ENCODE measurements around the gene FAF2. TPM values are rescaled to one million over a fixed set of nuclear protein-coding genes. Genes with fewer than 3 reads are reported as not detected.

FAF2 gene
- total RNA-seq, 1 experiment from 2014 or later: 44.4 TPM

DNA sequence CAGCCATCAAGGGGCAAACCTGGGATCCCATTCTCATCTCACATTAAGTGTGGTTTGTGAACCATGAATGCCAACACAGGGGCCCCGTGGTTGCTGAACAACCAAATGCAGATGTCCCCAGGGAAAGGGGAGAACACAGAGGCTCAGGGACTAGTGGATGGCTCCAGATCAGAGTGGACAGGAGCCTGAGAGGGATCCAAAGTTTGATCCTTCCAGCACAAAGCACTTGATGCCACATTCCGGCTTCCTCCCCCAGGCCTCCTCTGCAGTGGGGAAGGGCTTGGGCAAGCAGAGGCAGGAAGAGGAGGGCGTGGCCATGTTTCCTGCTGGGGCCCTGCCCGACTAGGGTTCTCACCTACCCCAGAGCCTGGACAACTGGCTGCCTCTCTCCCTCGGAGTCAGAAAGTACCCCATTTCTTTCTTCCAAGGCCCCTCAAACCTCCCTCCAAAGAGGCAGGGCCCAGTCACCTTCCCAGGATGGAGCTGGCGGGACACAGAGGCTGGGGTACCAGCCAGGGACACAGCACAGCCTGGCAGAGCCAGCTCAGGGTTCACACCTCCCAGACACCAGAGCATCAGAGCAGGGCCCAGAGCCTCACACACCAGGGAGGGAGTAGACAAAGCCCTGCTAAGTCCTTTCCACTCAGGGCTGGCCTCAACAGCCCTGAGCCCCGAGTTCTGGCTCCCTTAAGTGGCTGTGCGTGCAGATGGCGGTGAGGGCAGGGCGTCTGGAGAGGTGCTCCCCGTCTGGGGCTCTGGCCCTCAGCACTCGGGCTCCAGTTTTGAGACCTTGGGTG lies 93.4 kb downstream of the FAF2 start:
- no peak overlapping the region for H2AK5ac ChIP-seq (ENCODE audit: insufficient read length, low read length)
- no peaks in the 10 kb centered on the region for H3K79me1 ChIP-seq (ENCODE audit: insufficient read depth, low read depth, low read length, poor library complexity, severe bottlenecking)
- peaks cover 15% of the 10 kb centered on the region for H3K23me2 ChIP-seq (ENCODE audit: insufficient read length, low read depth, low read length, poor library complexity, severe bottlenecking)
- H3K4ac ChIP-seq (ENCODE audit: low read depth, low read length): peak overlapping the region; percentile 36; the same call in 1 of the 2 replicates
- H4K8ac ChIP-seq (replicated peaks; ENCODE audit: insufficient read length, low read depth, low read length): no peak overlapping the region
- no peak overlapping the region for H3K23ac ChIP-seq (ENCODE audit: insufficient read length, low read depth, low read length)
- H2BK120ac ChIP-seq (ENCODE audit: low read depth, low read length, poor library complexity, severe bottlenecking): peak overlapping the region; percentile 79
- peaks cover 13% of the 10 kb centered on the region; the same call in 1 of the 2 replicates for H3K4me1 ChIP-seq (ENCODE audit: insufficient read depth, low read length)
- no peak overlapping the region for H3T11ph ChIP-seq (ENCODE audit: low read length)
- H3K9ac ChIP-seq (ENCODE audit: extremely low read depth, insufficient read length, low read length): no peak overlapping the region
- no peaks in the 10 kb centered on the region for H3K9me3 Mint-ChIP-seq
- H3K4me1 Mint-ChIP-seq: peaks cover 47 to 50% of the 10 kb centered on the region in 2 experiments
- peak overlapping the region; percentile 10 for H2BK12ac ChIP-seq (ENCODE audit: insufficient read length, low read depth, low read length)
- no CpG with 5 or more reads among the region's 12 CpGs for WGBS (ENCODE audit: extremely low coverage, insufficient read length, low lambda C conversion rate)
- peak overlapping the region; percentile 55 for H3K4me2 ChIP-seq (ENCODE audit: insufficient read depth, insufficient read length, low read length)
- H3K79me2 ChIP-seq (ENCODE audit: insufficient read depth, low read length): no peaks in the 10 kb centered on the region
- peak overlapping the region; percentile 75 to 87 for H3K4me3 Mint-ChIP-seq
- DNase-seq: peak; percentile 91
- no peak overlapping the region for H4K91ac ChIP-seq (ENCODE audit: insufficient read length, low read depth, low read length)
- H2BK5ac ChIP-seq (ENCODE audit: insufficient read length, low read length): no peak overlapping the region
- H2BK20ac ChIP-seq (ENCODE audit: low read depth, low read length, poor library complexity, severe bottlenecking): no peak overlapping the region
- H3K36me3 Mint-ChIP-seq (ENCODE audit: insufficient read depth in 1 of 3, low read depth in 3 of 3): peaks cover 0 to 2% (median 2%) of the 10 kb centered on the region in 3 experiments; a peak in 3 of 7 replicates
- H3K27me3 ChIP-seq (ENCODE audit: insufficient read depth, low read length): no peaks in the 10 kb centered on the region
- H3K9me3 ChIP-seq (ENCODE audit: control insufficient read depth, low read depth, low read length): no peaks in the 10 kb centered on the region
- H4K5ac ChIP-seq (ENCODE audit: insufficient read length, low read depth, low read length): no peak overlapping the region
- 0 out of 2 replicates have a peak overlapping the region, but pooled peaks have one; percentile 13 for H2BK15ac ChIP-seq (ENCODE audit: low read depth, low read length)
- no peak overlapping the region for H3K56ac ChIP-seq (ENCODE audit: insufficient read length, low read depth, low read length)
- H3K27ac Mint-ChIP-seq: peak overlapping the region; percentile 75 to 89 (median 76); a peak in 5 of 7 replicates
- peak overlapping the region; percentile 45 for H3K18ac ChIP-seq (ENCODE audit: insufficient read length, low read depth, low read length)
- TF ChIP-seq, protein P1, sequence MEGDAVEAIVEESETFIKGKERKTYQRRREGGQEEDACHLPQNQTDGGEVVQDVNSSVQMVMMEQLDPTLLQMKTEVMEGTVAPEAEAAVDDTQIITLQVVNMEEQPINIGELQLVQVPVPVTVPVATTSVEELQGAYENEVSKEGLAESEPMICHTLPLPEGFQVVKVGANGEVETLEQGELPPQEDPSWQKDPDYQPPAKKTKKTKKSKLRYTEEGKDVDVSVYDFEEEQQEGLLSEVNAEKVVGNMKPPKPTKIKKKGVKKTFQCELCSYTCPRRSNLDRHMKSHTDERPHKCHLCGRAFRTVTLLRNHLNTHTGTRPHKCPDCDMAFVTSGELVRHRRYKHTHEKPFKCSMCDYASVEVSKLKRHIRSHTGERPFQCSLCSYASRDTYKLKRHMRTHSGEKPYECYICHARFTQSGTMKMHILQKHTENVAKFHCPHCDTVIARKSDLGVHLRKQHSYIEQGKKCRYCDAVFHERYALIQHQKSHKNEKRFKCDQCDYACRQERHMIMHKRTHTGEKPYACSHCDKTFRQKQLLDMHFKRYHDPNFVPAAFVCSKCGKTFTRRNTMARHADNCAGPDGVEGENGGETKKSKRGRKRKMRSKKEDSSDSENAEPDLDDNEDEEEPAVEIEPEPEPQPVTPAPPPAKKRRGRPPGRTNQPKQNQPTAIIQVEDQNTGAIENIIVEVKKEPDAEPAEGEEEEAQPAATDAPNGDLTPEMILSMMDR (conservative IDR thresholded peaks at IDR 0.05): no peak
- H2AFZ ChIP-seq (ENCODE audit: low read length): no peak overlapping the region
- peak overlapping the region; percentile 55; the same call in 1 of the 2 replicates for H3K14ac ChIP-seq (ENCODE audit: insufficient read depth, low read length)
- peaks cover 4% of the 10 kb centered on the region for H4K20me1 ChIP-seq (ENCODE audit: control insufficient read depth, insufficient read depth, insufficient read length)
- no peak overlapping the region for H3K27ac ChIP-seq (ENCODE audit: insufficient read length, low read depth, low read length)
- H3K27me3 Mint-ChIP-seq (ENCODE audit: low read depth): peaks cover 3% of the 10 kb centered on the region; the same call in 1 of the 2 replicates

All from H9 (cell line).